T-helper 2 cell treated with Interferon-gamma antibody and Interleukin-4, amounts not matched to agents 100 ng/mL and 5 ng/mL, for 36 hours (primary cell): ENCODE measurements around the gene PIP5K1C. TPM values are rescaled to one million over a fixed set of nuclear protein-coding genes. Genes with fewer than 3 reads are reported as not detected.

Source experiments
- intact Hi-C: fragments of 100-400 bp; cut with micrococcal nuclease; formaldehyde crosslinking; loops from one replicate; pipeline ENCODE4 v1.15.1; 2023
- total RNA-seq: library from RNA; stranded (reverse); gene quantifications from 2 replicates; pipeline ENCODE4 v1.2.3, GENCODE V29; 2022

The PIP5K1C gene
- total RNA-seq, 1 donor from 2014 or later, result 15.6 TPM

- intact Hi-C loops, result no loop called here
Measured at GRCh38 chr19:3679581-3679980, 20.7 kb downstream of the PIP5K1C start.

- intact Hi-C loops, result no loop called here
Measured at GRCh38 chr19:3679138-3679537, 21.1 kb downstream of the PIP5K1C start.

GRCh38 chr19:3678188-3678587, 22.1 kb downstream of the PIP5K1C start:
- intact Hi-C loops, result no loop called here

GRCh38 chr19:3674784-3675543, 25.3 kb downstream of the PIP5K1C start:
- intact Hi-C loops, result no loop called here

GRCh38 chr19:3673506-3674439, 26.5 kb downstream of the PIP5K1C start:
- intact Hi-C loops, result no loop called here

- intact Hi-C loops, result no loop called here
Measured at GRCh38 chr19:3672993-3673392, 27.3 kb downstream of the PIP5K1C start.

- intact Hi-C loops, result no loop called here
Measured at GRCh38 chr19:3672575-3672948, 27.7 kb downstream of the PIP5K1C start.

GRCh38 chr19:3671680-3672574, 28.3 kb downstream of the PIP5K1C start:
- intact Hi-C loops, result no loop called here

- intact Hi-C loops, result no loop called here
Measured at GRCh38 chr19:3670796-3671679, 29.2 kb downstream of the PIP5K1C start.

- intact Hi-C loops, result no loop called here
Measured at GRCh38 chr19:3669947-3670795, 30.1 kb downstream of the PIP5K1C start.

GRCh38 chr19:3669082-3669946, 31.0 kb downstream of the PIP5K1C start:
- intact Hi-C loops, result no loop called here

- intact Hi-C loops, result no loop called here
Measured at GRCh38 chr19:3668331-3669081, 31.8 kb downstream of the PIP5K1C start.

- intact Hi-C loops, result loop anchor here (2.0 kb wide), 1 partner anchor 33 kb away; the partner anchor contains the start of gene PIP5K1C
Measured at GRCh38 chr19:3667766-3668165, 32.5 kb downstream of the PIP5K1C start.

GRCh38 chr19:3667037-3667638, 33.1 kb downstream of the PIP5K1C start:
- intact Hi-C loops, result loop anchor here (2.0 kb wide), 1 partner anchor 34 kb away; the partner anchor contains the start of gene PIP5K1C

- intact Hi-C loops, result loop anchor here (1.0 to 2.0 kb wide), 2 partner anchors 34 to 40 kb away; partner anchors contain the start of gene PIP5K1C
Measured at GRCh38 chr19:3666545-3666856, 33.8 kb downstream of the PIP5K1C start.

GRCh38 chr19:3665681-3666544, 34.4 kb downstream of the PIP5K1C start:
- intact Hi-C loops, result loop anchor here (1.0 to 2.0 kb wide), 2 partner anchors 35 to 40 kb away; partner anchors contain the start of gene PIP5K1C
